HG03097 (cell line): ENCODE measurements around the gene DVL2.

Experiments
- ATAC-seq: cut with Tn5 transposase; IDR thresholded peaks from one replicate; pipeline ENCODE4 v1.9.1; 2021; ENCODE audit not compliant: unreplicated experiment, low FRiP score

DVL2 gene

DNA sequence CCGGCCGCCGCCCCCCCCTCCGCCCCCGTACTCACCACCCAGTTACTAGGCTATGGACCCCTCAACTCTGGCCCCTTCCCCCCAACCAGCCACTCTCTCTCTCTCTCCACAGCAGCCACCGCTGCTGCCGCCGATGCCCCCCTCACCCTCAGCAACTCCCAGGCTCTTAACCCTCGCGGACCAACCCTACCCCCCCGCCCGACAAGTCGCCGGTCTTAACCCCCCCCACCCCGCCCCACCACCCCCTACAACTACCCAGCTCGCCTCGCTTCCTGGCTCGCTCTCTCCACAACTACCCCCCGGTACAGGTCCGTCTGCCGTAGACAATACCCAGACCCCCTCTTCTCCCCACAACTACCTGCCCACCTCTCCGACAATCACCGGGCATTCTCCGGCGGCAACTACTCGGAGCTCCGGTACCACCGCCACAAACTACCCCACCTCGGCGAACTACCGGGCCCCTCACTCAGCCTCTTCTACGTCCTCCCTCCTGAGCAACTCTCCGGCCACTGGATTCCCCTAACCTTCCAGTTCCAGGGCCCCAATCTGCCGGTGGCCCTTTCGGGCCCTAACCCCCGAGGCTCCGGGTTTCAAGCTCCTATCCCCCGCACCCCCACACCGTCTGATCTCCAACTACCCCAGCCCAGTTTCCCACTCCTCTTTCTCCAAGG is 4.2 kb upstream of the DVL2 start:
- no peak for ATAC-seq

DNA sequence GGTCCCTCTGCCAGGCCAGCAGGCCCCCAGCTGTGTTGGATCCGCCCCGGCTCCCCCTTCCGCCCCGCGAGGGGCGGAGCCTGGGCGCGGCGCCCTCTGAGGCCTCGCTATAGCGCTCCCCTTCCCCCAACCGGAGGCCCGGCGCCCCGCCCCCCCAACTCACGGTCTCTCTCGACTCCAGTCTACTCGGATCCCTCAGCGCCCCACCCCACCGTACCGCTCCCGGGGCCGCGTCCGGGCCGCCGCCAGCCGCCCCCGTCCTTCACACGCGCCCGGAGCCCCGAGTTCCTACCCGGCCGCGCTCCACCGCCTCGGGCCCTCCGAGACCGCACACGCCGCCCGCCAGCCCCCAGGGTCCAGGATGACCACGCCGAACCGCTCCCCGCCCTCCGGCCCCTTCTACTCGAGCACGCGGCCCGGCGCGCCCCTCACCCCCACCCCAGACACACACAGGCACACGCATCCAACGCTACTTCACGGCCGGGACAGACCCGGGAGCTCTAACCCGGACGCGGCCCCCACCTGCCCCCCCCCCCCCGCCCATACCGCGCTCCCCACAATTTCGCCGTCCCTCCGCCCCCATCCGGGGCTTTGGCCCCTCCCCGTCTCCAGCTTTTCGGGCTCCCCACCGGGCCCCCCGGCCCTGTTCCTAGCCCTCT is 3.6 kb upstream of the DVL2 start:
- no peak for ATAC-seq

DNA sequence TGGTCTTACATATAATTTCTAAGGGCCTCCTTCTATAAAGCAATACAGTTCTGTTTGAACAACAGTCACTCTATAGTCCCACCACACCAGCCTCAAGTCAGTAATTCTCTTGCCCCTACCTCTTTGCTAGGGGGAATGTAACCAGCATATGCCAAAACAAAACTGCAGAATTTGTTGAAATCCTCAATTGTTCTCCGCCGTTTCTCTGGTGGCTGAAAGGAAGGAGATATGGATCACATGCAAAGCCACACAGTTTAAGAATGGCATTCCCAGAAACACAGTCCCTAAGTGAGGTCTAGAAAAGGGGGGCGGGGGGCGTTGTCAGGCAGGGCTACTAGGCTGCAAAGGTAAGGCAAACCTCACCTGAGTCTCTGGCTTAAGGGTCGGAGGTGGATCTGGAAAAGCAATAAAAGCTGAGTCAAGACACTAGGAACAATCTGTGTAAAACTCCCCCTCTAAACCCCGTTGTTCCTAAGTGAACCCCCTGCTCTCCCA is 3.0 kb upstream of the DVL2 start:
- ATAC-seq = no peak

DNA sequence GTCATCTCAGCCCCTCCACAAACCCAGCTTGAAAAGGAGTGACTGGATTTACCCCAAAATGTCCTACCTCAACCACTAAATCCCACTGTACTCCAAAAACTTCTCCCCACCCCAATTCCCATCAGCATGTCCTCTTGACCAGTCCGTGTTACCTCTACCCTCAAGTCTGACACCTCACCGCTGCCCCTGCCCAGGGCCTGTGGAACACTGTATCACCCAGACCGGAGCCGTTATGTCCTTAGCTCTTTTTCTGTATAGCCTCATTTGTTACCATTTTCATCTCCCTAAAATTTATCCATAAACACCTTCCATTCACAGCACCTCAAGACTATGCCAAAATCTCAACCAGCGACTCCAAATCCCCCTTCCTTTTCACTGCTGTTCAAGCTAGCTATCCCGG is 2.5 kb upstream of the DVL2 start:
- ATAC-seq = no peak

DNA sequence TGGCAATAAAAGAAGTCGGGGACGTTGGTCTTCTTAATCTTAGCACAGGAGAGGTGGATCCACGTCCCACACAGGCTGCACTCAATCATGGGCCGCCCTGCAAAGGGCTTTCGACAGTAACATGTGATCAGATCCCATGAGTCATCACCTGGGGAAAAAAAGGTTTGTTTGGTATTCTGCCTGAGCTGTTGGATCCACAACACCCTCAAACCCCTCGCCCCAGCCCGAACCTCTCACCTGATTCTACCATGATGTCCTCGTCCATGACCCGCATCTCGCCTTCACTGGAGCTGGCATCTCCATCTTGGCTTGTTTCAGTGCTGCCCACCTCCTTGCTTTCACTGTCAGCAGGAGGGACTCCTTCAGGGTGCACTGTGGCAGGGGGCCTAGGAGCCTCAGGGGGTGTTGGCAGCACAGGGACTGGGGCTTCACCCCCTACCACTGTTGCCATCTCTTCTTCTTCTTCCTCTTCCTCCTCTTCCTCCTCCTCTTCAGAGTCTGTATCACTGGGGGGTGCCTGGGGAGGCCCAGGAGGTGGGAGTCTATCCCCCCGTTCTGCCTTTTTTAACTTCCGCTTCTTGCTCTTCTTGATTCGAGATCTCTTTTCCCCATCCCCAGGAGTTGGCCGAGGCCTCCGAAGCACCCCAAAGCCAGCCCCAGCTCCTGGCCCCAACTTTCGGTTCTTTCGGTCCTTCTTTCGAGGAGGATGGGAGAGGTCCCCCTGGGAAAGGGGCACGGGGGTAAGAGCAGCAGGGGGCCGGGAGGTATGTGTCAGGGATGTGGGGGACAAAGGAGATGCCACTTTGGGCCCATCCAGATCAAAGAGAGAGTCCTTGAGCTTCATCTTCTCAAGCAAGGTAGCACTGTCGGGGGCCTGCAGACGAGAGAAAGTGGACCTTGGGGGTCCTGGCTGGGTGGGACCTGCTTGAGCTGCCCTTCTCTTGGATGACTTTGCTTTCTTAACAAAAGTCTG is 1.7 kb upstream of the DVL2 start:
- ATAC-seq = no peak

DNA sequence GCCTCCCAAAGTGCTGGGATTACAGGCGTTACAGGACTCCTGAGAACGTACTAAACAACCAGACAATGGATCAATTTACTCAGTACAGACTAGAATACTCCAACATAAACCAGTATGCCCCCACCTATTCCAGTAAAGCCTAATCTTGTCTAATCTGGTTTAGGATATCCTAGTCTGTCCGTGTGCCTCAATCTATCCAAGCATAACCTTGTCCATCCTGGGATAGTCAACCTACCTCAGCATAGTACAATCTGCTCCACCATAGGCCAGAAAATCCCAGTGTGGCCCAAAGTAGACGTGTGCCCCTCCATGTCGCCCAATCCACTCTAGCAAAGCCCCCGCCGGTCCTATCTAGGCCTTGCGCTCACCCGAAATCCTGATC is 625 bp downstream of the DVL2 start:
- ATAC-seq = peak; percentile 6

DNA sequence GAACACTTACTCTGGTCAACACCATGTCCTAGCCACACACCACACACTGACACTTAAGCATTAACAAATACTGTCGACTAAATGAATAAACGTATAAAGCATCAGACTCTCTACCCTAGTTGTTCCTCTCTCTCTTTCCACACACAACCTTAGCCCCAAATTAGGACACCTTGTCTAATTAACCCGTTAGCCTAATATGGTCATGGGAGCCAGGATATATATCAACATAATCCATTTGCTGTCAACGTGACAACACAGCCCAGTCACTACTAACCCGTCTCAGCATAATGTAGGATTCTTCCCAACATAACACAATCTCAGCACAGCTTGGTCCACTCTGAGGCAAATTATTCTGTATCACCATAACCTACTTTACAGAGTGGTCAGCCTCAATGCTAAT is 2.2 kb downstream of the DVL2 start:
- ATAC-seq = no peak

DNA sequence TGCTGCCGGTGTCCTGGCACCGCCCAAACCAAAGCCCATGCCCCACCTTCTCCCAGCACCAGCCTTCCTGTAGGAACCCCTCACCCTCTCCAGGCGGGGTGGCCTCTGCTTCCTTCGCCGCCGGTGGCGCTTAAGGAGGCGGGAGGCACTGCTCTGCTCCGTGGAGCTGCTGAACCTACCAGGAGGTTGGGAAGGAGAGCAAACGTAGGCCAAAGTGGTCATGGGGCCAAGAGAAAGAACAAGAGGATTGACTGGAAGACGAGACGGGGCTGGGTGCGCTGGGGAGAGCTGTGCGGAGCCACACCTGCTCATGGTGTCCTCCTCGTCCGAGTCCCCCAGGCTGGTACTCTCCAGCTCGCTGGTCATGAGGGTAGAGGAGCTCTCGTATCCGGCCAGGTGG is 4.8 kb downstream of the DVL2 start:
- ATAC-seq = no peak

DNA sequence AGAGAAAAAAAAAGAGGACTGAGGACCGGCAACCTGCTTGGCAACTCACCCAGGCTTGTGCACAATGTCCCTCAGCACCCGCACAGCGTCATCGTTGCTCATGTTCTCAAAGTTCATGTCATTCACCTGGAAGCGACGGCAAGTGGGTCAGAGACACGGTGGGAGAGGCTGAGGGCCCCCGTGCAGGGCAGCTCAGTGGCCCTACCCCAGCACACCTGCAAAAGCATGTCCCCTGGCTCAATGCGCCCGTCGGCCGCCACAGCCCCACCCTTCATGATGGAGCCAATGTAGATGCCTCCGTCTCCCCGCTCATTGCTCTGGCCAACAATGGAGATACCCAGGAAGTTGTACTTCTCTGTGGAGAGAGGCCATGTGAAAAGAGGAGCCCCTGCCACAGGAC is 5.4 kb downstream of the DVL2 start:
- ATAC-seq = no peak

DNA sequence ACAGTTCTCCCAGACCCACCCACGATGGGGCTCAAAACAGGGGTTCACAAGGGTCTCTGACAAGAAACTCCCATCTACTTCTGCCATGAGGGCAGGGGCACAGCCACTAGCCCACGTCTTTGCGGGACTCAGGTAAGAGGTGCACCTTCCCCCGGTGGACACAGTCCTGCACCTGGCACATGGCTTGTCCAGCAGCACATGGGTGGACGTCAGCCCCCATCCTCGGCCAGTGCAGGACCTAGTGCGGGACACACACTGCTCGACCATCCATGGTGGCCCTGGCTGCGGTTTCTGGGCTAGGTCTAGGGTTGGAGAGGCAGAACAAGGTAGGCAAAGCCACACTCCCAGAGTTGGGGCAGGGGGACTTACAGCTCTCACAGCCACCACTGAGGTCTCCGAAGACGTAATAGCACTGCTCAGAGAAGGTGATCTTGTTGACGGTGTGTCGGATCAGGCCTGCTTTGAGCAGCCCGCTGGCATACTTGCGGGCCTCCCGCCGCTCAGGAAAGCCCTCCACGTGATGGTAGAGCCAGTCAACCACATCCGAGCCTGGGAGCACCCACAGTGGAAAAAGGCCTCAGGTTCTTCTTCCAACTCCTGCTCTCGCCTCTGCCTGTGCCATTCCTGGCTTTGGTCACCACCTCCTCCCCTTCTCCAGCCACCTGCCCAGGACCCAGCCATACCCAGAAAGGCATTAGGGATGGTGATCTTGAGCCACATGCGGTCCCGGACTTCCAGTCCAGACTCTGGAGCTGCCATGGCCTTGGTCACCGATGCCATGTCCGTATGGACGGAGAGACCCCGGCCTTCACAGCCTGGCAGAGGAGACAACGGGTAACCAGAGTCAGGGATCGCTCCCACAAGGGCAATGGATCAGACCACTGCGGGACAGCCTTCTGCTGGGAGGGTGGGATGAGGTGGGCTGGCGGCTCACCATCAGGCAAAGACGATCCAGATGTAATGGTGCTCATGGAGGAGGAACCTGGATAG is 7.3 kb downstream of the DVL2 start:
- no peak for ATAC-seq

DNA sequence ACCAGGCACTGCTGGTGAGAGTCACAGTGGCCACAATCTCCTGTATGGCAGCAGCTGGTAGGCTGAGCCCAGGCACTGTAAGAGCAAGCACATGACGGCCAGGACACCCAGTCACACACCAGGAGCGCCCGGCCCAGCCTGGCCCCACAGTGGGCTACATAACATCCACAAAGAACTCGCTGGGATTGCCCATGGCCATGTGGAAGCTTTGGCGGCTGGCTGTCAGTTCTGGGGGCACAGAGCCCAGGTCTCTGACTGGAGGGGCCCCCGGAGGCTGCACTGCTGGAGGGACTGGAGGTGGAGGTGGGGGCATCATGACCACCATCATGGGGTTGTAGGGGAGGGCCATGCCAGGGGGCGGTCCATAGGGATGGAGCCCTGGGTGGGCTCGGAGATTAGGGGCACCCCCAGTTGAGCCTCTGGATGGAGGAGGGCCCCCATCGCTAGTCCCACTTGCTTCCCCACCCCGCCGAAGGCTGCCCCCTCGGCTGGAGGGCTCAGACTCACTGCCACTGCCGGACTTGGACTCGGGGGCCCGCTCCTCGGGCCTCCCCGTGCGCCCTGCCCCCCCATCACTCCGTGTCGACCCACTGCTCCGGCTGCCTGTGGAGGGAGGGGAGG is 8.5 kb downstream of the DVL2 start:
- no peak for ATAC-seq

DNA sequence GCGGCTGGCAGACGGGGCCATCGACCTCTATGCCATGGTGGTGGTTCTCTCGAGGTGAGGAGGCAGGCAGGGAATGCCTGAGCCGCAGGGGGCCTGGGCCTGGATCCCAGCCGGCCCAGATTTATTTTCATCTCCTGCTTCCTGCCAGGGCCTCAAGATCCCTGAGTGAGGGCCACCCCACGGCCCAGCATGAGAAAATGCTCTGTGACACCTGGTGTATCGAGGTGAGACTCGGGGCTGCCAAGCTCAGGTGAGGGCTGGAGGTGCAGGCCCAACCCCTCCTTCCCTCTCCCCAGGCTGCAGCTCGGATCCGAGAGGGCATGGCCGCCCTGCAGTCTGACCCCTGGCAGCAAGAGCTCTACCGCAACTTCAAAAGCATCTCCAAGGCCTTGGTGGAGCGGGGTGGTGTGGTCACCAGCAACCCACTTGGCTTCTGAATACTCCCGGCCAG is 9.6 kb downstream of the DVL2 start:
- ATAC-seq = no peak

DNA sequence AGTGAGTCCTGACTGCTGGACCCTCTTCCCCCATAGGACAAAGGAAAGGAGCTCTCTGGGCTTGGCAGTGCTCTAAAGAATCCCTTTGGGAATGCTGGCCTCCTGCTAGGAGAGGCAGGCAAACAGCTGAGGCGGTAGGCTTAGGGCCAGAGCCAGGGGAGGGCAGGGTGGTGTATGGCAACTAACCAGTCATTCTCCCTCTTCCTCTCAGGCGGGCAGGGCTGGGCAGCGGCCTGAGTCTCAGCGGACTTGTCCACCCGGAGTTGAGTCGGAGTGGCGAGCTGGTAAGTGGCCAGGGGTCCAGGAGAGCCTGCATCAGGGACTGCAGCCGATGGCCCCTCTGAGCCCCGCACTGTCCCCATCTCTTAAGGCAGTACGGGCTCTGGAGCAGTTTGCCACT is 10.2 kb downstream of the DVL2 start:
- no peak for ATAC-seq

DNA sequence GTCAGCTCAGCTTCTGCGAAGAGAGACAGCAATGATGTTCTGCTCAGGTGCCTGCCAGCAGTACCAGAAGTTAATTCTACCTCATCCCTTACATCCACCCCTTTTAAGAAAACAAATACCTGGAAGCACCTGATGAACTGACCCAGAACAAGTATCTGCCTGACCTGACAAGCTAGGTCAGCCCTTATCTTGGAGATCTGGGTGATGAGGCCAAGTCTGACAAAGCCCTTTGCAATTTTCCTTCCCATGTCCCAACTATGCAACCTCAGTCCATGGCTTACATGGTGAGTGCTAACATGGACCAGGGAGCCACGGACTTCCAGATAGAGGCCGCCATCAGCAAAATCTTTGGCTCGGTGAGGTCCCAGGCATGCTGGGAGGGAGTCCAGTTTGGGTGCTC is 10.9 kb downstream of the DVL2 start:
- no peak for ATAC-seq

DNA sequence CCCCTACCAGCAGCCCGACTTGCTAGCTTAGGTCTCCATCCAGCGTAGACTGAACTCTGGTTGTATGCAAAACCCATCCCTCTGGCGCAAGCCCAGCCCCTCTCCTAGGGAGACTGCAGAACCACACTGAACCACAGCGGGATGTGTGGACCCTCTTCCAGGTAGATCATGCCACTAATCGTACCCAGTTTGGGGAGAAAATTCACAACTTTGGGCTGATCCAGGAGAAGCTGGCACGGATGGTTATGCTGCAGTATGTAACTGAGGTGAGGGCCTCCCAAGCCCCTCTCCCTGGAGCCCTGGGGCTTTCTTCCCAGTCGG is 11.4 kb downstream of the DVL2 start:
- no peak for ATAC-seq

DNA sequence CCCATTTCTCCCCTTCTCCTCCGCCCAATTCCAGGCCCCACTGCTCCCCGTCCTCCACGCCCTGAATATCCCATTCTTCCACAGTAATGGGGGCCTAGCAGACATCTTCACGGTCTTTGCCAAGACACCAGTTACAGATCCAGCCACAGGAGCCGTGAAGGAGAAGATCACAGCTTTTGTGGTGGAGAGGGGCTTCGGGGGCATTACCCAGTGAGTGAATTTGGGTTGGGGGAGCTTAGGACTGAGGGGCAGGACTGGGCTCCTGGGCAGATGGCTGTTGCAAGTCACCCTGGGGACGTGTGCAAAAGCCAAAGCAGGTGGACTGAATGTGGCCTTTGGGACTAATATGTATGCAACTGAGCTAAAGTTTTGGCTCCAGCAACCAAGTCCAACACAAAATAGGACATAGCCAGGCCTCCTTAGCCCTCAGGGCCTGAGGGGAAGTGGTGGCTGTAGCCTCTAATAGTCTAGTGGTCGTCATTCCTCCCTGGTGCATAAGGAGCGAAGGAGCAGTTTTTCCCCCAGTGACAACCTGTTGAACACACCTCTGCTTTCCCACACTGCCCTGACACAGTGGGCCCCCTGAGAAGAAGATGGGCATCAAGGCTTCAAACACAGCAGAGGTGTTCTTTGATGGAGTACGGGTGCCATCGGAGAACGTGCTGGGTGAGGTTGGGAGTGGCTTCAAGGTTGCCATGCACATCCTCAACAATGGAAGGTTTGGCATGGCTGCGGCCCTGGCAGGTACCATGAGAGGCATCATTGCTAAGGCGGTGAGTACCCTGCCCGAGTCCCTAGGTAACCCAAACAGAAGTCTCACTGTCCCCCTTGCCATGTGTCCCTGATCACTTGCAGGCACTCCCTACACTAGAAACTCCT is 12.0 kb downstream of the DVL2 start:
- no peak for ATAC-seq

DNA sequence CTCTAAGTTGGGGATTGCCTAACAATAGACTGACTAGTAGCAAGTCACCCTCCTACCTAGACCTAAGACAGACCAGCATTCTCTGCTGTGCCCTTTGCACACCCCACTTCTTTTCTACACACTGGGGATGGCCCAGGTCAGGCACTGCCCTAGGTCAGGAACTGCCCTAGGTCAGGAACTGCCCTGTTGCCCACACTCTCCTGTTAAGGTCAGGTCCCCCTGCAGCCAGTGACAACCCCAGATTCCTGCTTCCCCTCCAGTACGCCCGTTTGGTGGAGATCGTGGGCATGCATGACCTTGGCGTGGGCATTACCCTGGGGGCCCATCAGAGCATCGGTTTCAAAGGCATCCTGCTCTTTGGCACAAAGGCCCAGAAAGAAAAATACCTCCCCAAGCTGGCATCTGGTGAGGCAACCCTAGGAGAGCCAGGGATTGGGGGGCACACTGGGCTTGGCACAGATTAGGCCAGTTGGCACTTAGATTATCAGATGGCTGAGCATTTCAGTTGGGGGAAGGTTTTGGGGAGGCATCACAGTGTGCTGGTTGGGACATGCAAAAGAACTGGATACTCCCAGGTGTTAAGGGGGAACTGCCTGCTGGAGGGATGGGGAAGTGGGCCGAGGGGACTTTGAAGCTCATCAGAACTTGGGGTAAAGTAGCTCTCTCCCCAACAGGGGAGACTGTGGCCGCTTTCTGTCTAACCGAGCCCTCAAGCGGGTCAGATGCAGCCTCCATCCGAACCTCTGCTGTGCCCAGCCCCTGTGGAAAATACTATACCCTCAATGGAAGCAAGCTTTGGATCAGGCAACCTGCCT is 12.8 kb downstream of the DVL2 start:
- ATAC-seq = no peak
